Panc1 (cell line): ENCODE results near the gene OLFML2A. TPM values are rescaled to one million over a fixed set of nuclear protein-coding genes. Genes with fewer than 3 reads are reported as not detected.

Experiments
- ATAC-seq: fragments of 200-7000 bp; cut with Tn5 transposase; 2 replicates; pipeline ENCODE4 v1.9.1; 2020; ENCODE audit warnings: mild to moderate bottlenecking, moderate library complexity
- BruUV-seq: library from RNA; stranded (reverse); fragments of 400-500 nt; replicated peaks from 2 replicates; lab custom pipeline; 2021; lab: Mats Ljungman, UMichigan
- CTCF ChIA-PET: fragments of 300-600 bp; sonication (Branson Sonifier 250); formaldehyde crosslinking; loops from one replicate; lab custom pipeline; 2022; ENCODE audit warnings: antibody characterized with exemption; lab: Charles Lee
- POLR2A ChIA-PET: fragments of 300-600 bp; sonication (Branson Sonifier 250); formaldehyde crosslinking; loops from one replicate; lab custom pipeline; 2022; ENCODE audit warnings: antibody characterized with exemption; lab: Charles Lee
- DNase-seq: peaks from one replicate; pipeline ENCODE4 v3.0.0-alpha.2; 2010; ENCODE audit warnings: low read depth, low spot score
- H3K27ac ChIP-seq: 2 replicates; pipeline ENCODE4 v1.5.1; 2011; ENCODE audit warnings: mild to moderate bottlenecking, low read length, inconsistent platforms
- H3K27me3 ChIP-seq: fragments of 200-500 bp; sonication (Bioruptor generic); 2 replicates; pipeline ENCODE4 v1.6.0; 2014; ENCODE audit warnings: low read length, inconsistent platforms; ENCODE audit not compliant: control insufficient read depth, insufficient read depth
- H3K36me3 ChIP-seq: fragments of 200-500 bp; sonication (Bioruptor generic); 2 replicates; pipeline ENCODE4 v1.5.1; 2014; ENCODE audit warnings: inconsistent platforms, mild to moderate bottlenecking, low read length, moderate library complexity; ENCODE audit not compliant: control insufficient read depth, insufficient read depth
- H3K4me1 ChIP-seq: 2 replicates; pipeline ENCODE4 v1.5.1; 2011; ENCODE audit warnings: inconsistent platforms, mild to moderate bottlenecking, low read length, moderate library complexity; ENCODE audit not compliant: control insufficient read depth, insufficient read depth
- H3K4me3 ChIP-seq, 2 experiments: 2 replicates each; pipeline ENCODE4 v1.5.1; 2011 to 2012; ENCODE audit warnings: low read depth in 2 of 2, low read length in 2 of 2, mild to moderate bottlenecking in 2 of 2, inconsistent platforms in 1 of 2, moderate library complexity in 1 of 2
- H3K9me3 ChIP-seq: fragments of 200-500 bp; sonication (Bioruptor generic); 2 replicates; pipeline ENCODE4 v1.5.1; 2014; ENCODE audit warnings: low read depth, mild to moderate bottlenecking, inconsistent platforms, low read length, moderate library complexity; ENCODE audit not compliant: control insufficient read depth, insufficient read depth
- POLR2AphosphoS5 ChIP-seq: IDR thresholded peaks from 2 replicates; pipeline ENCODE4 v1.6.1; 2012; ENCODE audit warnings: mild to moderate bottlenecking, low read depth, low read length, moderate library complexity
- REST ChIP-seq, 2 experiments: IDR thresholded peaks; 2 replicates each; pipeline ENCODE4 v1.6.1; 2011 to 2012; ENCODE audit warnings: low read depth in 2 of 2, control low read depth in 1 of 2, low read length in 1 of 2, mild to moderate bottlenecking in 1 of 2, moderate library complexity in 1 of 2; ENCODE audit not compliant: insufficient read depth in 1 of 2
- SIN3A ChIP-seq: IDR thresholded peaks from 2 replicates; pipeline ENCODE4 v1.6.1; 2012; ENCODE audit warnings: low read depth, mild to moderate bottlenecking, low read length, moderate library complexity, borderline replicate concordance; ENCODE audit not compliant: insufficient read depth
- TCF7L2 ChIP-seq: IDR thresholded peaks from 2 replicates; pipeline ENCODE4 v1.6.1; 2011; ENCODE audit warnings: mild to moderate bottlenecking, low read depth, low read length, inconsistent platforms
- in situ Hi-C: cut with HindIII; loops from 2 replicates; pipeline ENCODE4 v1.10.0; 2016; ENCODE audit warnings: low sequenced_read_pairs, low pct_unique_long_range_greater_than_20kb
- intact Hi-C: fragments of 100-400 bp; cut with micrococcal nuclease; formaldehyde crosslinking; loops from one replicate; pipeline ENCODE4 v1.10.0; 2022; ENCODE audit not compliant: unreplicated experiment
- total RNA-seq: library from RNA; stranded (reverse); gene quantifications from one replicate; pipeline ENCODE4 v1.2.1, GENCODE V29; 2021; ENCODE audit not compliant: unreplicated experiment
- TF ChIP-seq, protein P1 (sequence below): fragments of 450-650 bp; IDR thresholded peaks from 2 replicates; pipeline ENCODE4 v1.5.1; 2017; ENCODE audit warnings: mild to moderate bottlenecking

OLFML2A gene
- total RNA-seq, 1 experiment from 2014 or later: 44.5 TPM

GRCh38 chr9:124854822-124855221 is 77.9 kb downstream of the OLFML2A start:
- ATAC-seq (no peak), DNase-seq (no peak)
- no peaks in the 10 kb centered on the region for H3K9me3 ChIP-seq
- no peaks in the 10 kb centered on the region for H3K27me3 ChIP-seq
- intact Hi-C loops: no loop called here
- ChIA-PET CTCF (interaction anchor here (0.7 to 7.5 kb wide), 2 partner anchors 80 to 90 kb away, joined by 5 to 134 read pairs; partner anchors contain the start of genes NR6A1 and OLFML2A), POLR2A (interaction anchor here (0.7 kb wide), 1 partner anchor 68 kb away, joined by 4 read pairs; no protein-coding TSS in a partner anchor)
- no peak overlapping the region for H3K4me3 ChIP-seq
- no peak overlapping the region for H3K27ac ChIP-seq
- no TSS peak for BruUV-seq
- no peaks in the 10 kb centered on the region; the same call in 1 of the 2 replicates for H3K36me3 ChIP-seq
- peaks cover 16% of the 10 kb centered on the region for H3K4me1 ChIP-seq
- in situ Hi-C loops: no loop called here
- no peak for TF ChIP-seq SIN3A
- TF ChIP-seq POLR2AphosphoS5: no peak
- TF ChIP-seq TCF7L2: no peak
- no peak for TF ChIP-seq REST (IDR thresholded peaks at IDR 0.05; ENCODE audit: insufficient read depth in 1 of 2, low read depth in 2 of 2, low read length in 1 of 2)
- TF ChIP-seq, protein P1, sequence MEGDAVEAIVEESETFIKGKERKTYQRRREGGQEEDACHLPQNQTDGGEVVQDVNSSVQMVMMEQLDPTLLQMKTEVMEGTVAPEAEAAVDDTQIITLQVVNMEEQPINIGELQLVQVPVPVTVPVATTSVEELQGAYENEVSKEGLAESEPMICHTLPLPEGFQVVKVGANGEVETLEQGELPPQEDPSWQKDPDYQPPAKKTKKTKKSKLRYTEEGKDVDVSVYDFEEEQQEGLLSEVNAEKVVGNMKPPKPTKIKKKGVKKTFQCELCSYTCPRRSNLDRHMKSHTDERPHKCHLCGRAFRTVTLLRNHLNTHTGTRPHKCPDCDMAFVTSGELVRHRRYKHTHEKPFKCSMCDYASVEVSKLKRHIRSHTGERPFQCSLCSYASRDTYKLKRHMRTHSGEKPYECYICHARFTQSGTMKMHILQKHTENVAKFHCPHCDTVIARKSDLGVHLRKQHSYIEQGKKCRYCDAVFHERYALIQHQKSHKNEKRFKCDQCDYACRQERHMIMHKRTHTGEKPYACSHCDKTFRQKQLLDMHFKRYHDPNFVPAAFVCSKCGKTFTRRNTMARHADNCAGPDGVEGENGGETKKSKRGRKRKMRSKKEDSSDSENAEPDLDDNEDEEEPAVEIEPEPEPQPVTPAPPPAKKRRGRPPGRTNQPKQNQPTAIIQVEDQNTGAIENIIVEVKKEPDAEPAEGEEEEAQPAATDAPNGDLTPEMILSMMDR: no peak

DNA sequence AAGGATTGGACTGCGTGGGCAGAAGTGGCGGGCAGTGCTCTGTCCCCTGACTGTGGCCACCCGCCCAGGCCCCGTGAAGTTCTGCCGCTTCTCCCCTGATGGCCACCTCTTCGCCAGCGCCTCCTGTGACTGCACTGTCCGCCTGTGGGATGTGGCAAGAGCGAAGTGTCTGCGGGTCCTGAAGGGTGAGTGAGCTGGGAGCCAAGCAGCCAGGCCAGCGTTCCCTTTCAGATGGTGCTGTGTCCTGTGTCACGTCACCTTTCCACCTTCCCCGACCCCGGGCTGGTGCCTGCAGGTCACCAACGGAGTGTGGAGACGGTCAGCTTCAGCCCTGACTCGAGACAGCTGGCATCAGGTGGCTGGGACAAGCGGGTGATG is 78.6 kb downstream of the OLFML2A start:
- H3K4me1 ChIP-seq: peaks cover 22% of the 10 kb centered on the region
- DNase-seq: no peak
- H3K36me3 ChIP-seq: no peaks in the 10 kb centered on the region; the same call in none of the 2 replicates
- POLR2A ChIA-PET: interaction anchor here (0.5 kb wide), 2 partner anchors 19 to 900 kb away, joined by 3 to 12 read pairs; no protein-coding TSS in a partner anchor
- ATAC-seq: no peak
- H3K9me3 ChIP-seq: no peaks in the 10 kb centered on the region
- BruUV-seq: no TSS peak
- no peak overlapping the region for H3K4me3 ChIP-seq
- intact Hi-C loops (no loop called here), in situ Hi-C loops (no loop called here)
- CTCF ChIA-PET: interaction anchor here (7.5 kb wide), 1 partner anchor 81 kb away, joined by 134 read pairs; the partner anchor contains the start of genes NR6A1 and OLFML2A
- no peak overlapping the region for H3K27ac ChIP-seq
- H3K27me3 ChIP-seq: no peaks in the 10 kb centered on the region
- no peak for TF ChIP-seq REST (IDR thresholded peaks at IDR 0.05; ENCODE audit: insufficient read depth in 1 of 2, low read depth in 2 of 2, low read length in 1 of 2)
- TF ChIP-seq TCF7L2: no peak
- no peak for TF ChIP-seq SIN3A
- TF ChIP-seq, protein P1: no peak
- no peak for TF ChIP-seq POLR2AphosphoS5
